SK-N-SH treated with all-trans-retinoic acid at 6 μM for 48 hours (cell line): Measurements from ENCODE around the gene ASCC1.

ENCODE experiments used
- ESRRG ChIP-seq: fragments of 250-450 bp; sonication (Bioruptor Pico); IDR thresholded peaks from 2 replicates; pipeline ENCODE4 v1.6.1; 2021; ENCODE audit warnings: mild to moderate bottlenecking
- OSR1 ChIP-seq: fragments of 250-450 bp; sonication (Bioruptor Pico); IDR thresholded peaks from 2 replicates; pipeline ENCODE4 v1.8.0; 2022; ENCODE audit warnings: moderate library complexity, mild to moderate bottlenecking, inconsistent platforms
- PATZ1 ChIP-seq: fragments of 250-450 bp; sonication (Bioruptor Pico); IDR thresholded peaks from 2 replicates; pipeline ENCODE4 v1.8.0; 2020; ENCODE audit warnings: mild to moderate bottlenecking, moderate library complexity, borderline replicate concordance
- POU6F1 ChIP-seq: fragments of 250-450 bp; sonication (Bioruptor Pico); IDR thresholded peaks from 2 replicates; pipeline ENCODE4 v1.8.0; 2021; ENCODE audit warnings: low read depth, mild to moderate bottlenecking, moderate library complexity, borderline replicate concordance
- RARB ChIP-seq: fragments of 250-450 bp; sonication (Bioruptor Pico); IDR thresholded peaks from 2 replicates; pipeline ENCODE4 v1.8.0; 2021; ENCODE audit warnings: mild to moderate bottlenecking, moderate library complexity
- TOX ChIP-seq: fragments of 250-450 bp; sonication (Bioruptor Pico); IDR thresholded peaks from 2 replicates; pipeline ENCODE4 v1.8.0; 2021; ENCODE audit warnings: mild to moderate bottlenecking, moderate library complexity, borderline replicate concordance
- ZFP30 ChIP-seq: fragments of 450-650 bp; formaldehyde crosslinking; IDR thresholded peaks from 2 replicates; pipeline ENCODE4 v1.5.0; 2022; ENCODE audit warnings: mild to moderate bottlenecking, moderate library complexity
- ZNF565 ChIP-seq: fragments of 450-650 bp; formaldehyde crosslinking; conservative IDR thresholded peaks from 2 replicates; pipeline ENCODE4 v1.5.0; 2020; ENCODE audit warnings: low read depth, mild to moderate bottlenecking, moderate library complexity
- ZNF70 ChIP-seq: fragments of 450-650 bp; formaldehyde crosslinking; IDR thresholded peaks from 2 replicates; pipeline ENCODE4 v1.5.0; 2020; ENCODE audit warnings: mild to moderate bottlenecking, moderate library complexity
- ZNF8 ChIP-seq: fragments of 450-650 bp; formaldehyde crosslinking; IDR thresholded peaks from 2 replicates; pipeline ENCODE4 v1.5.0; 2020; ENCODE audit warnings: mild to moderate bottlenecking, moderate library complexity
- TF ChIP-seq, protein P1 (sequence below): fragments of 250-450 bp; sonication (Bioruptor Pico); IDR thresholded peaks from 2 replicates; pipeline ENCODE4 v1.5.1; 2020; ENCODE audit warnings: low read depth, mild to moderate bottlenecking, moderate library complexity

GRCh38 chr10:72248468-72249151, 32.5 kb upstream of the ASCC1 start:
- TF ChIP-seq POU6F1 (CRISPR knock-in tag) (no peak), ZFP30 (CRISPR knock-in tag) (no peak), RARB (no peak), ZNF70 (CRISPR knock-in tag) (no peak), PATZ1 (CRISPR knock-in tag) (no peak), ESRRG (CRISPR knock-in tag) (no peak), ZNF8 (CRISPR knock-in tag) (no peak), TOX (CRISPR knock-in tag) (no peak), ZNF565 (no peak), OSR1 (no peak)
- TF ChIP-seq, protein P1, sequence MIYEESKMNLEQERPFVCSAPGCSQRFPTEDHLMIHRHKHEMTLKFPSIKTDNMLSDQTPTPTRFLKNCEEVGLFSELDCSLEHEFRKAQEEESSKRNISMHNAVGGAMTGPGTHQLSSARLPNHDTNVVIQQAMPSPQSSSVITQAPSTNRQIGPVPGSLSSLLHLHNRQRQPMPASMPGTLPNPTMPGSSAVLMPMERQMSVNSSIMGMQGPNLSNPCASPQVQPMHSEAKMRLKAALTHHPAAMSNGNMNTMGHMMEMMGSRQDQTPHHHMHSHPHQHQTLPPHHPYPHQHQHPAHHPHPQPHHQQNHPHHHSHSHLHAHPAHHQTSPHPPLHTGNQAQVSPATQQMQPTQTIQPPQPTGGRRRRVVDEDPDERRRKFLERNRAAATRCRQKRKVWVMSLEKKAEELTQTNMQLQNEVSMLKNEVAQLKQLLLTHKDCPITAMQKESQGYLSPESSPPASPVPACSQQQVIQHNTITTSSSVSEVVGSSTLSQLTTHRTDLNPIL (CRISPR knock-in tag): no peak
